ENCODE results near the gene GLYATL3.

GRCh38 chr6:49551866-49552129, 52.1 kb downstream of the GLYATL3 start:
- TF ChIP-seq CTCF (IDR thresholded peaks at IDR 0.05) (no peak), ZBTB33 (IDR thresholded peaks at IDR 0.05; ENCODE audit: borderline replicate concordance, low read depth) (no peak), RCOR1 (IDR thresholded peaks at IDR 0.05; ENCODE audit: low read length) (no peak)
- TF ChIP-seq, protein P1, sequence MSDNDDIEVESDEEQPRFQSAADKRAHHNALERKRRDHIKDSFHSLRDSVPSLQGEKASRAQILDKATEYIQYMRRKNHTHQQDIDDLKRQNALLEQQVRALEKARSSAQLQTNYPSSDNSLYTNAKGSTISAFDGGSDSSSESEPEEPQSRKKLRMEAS (IDR thresholded peaks at IDR 0.05; ENCODE audit: low read depth): no peak

Data from SK-N-SH (cell line).